Lung (tissue), 12 donors: ENCODE results near the gene RNF8. TPM values are rescaled to one million over a fixed set of nuclear protein-coding genes. Genes with fewer than 3 reads are reported as not detected.

Source experiments
- ATAC-seq: fragments of 200-7000 bp; cut with Tn5 transposase; one replicate; pipeline ENCODE4 v1.9.1; 2020; ENCODE audit warnings: moderate number of reproducible peaks; ENCODE audit not compliant: insufficient read depth, low FRiP score
- DNase-seq, 3 donors: peaks; one replicate each; pipeline ENCODE4 v3.0.0-alpha.2; 2013 to 2017
- H3K27ac ChIP-seq, 2 donors: one replicate each; pipeline ENCODE4 v1.5.1; 2013; ENCODE audit warnings: mild to moderate bottlenecking in 2 of 2, moderate library complexity in 2 of 2, control low read depth in 1 of 2, inconsistent platforms in 1 of 2, low read depth in 1 of 2, low read length in 1 of 2
- H3K27me3 ChIP-seq, 3 donors: one replicate each; pipeline ENCODE4 v1.5.1; 2013; ENCODE audit warnings: low read length in 2 of 3; ENCODE audit not compliant: control insufficient read depth in 3 of 3, insufficient read depth in 3 of 3
- H3K36me3 ChIP-seq, 4 donors: one replicate each; pipeline ENCODE4 v1.5.1; 2013; ENCODE audit warnings: low read length in 4 of 4, mild to moderate bottlenecking in 1 of 4, moderate library complexity in 1 of 4; ENCODE audit not compliant: control insufficient read depth in 4 of 4, insufficient read depth in 4 of 4
- H3K4me1 ChIP-seq, 5 donors: one replicate each; pipeline ENCODE4 v1.5.1; 2013; ENCODE audit warnings: low read length in 5 of 5, mild to moderate bottlenecking in 2 of 5, moderate library complexity in 1 of 5; ENCODE audit not compliant: control insufficient read depth in 5 of 5, insufficient read depth in 5 of 5
- H3K4me3 ChIP-seq: one replicate; pipeline ENCODE4 v1.5.1; 2013; ENCODE audit warnings: mild to moderate bottlenecking, control low read depth, moderate library complexity
- H3K9ac ChIP-seq, 2 donors: one replicate each; pipeline ENCODE4 v1.5.1; 2013; ENCODE audit warnings: low read length in 2 of 2, control low read depth in 1 of 2; ENCODE audit not compliant: insufficient read depth in 1 of 2
- H3K9me3 ChIP-seq, 4 donors: one replicate each; pipeline ENCODE4 v1.5.1; 2013; ENCODE audit warnings: low read length in 3 of 4, mild to moderate bottlenecking in 1 of 4, moderate library complexity in 1 of 4; ENCODE audit not compliant: control insufficient read depth in 4 of 4, insufficient read depth in 3 of 4
- CTCF ChIP-seq: IDR thresholded peaks from 2 replicates; pipeline ENCODE4 v1.5.1; 2012; ENCODE audit warnings: mild to moderate bottlenecking; ENCODE audit errors: control extremely low read depth, extremely low read depth
- WGBS, 2 donors: extraction: QIAGEN DNeasy Blood & Tissue Kit; methylation state at CpG; one replicate each; pipeline ENCODE4 v1.1.7; 2013; 5-methylcytosine and 5-hydroxymethylcytosine counted together
- polyA plus RNA-seq, 2 donors: library from polyadenylated mRNA; stranded (reverse); fragments of 200-250 nt; gene quantifications; one replicate each; pipeline ENCODE4 v1.2.1, GENCODE V29; 2013
- total RNA-seq, 2 donors: library from RNA; depleted of rRNA in 1 of 2; stranded (reverse); fragments of >200 nt in 1 of 2; gene quantifications; one replicate each; pipeline ENCODE4 v1.2.1, GENCODE V29; 2014 to 2021
- donor health status: control.
- donor health status: control.
- donor health status: Bipolar disorder and iron deficiency.
- donor health status: healthy.
- donor health status: DM: yes; HTN: yes; CAD: no.

The RNF8 gene
- total and polyA plus RNA-seq, 4 donors = 10.5 to 28.1 (median 12.7) TPM

- peak overlapping the region; percentile 84 for H3K4me3 ChIP-seq
- H3K27me3 ChIP-seq = no peaks in the 10 kb centered on the region
- DNase-seq (no peak), ATAC-seq (no peak)
- H3K9ac ChIP-seq = peak overlapping the region; percentile 31 to 90
- H3K36me3 ChIP-seq = peaks cover 10 to 16% (median 10%) of the 10 kb centered on the region in 4 donors
- peaks cover 3 to 15% (median 5%) of the 10 kb centered on the region in 5 donors for H3K4me1 ChIP-seq
- WGBS, 2 donors = 11 to 15% methylated on average over 7 of the region's 7 CpGs
- no peak for TF ChIP-seq CTCF
- peak overlapping the region; percentile 96 to 98 for H3K27ac ChIP-seq
- no peaks in the 10 kb centered on the region for H3K9me3 ChIP-seq
Observed at GRCh38 chr6:37432590-37432915, 78.8 kb downstream of the RNF8 start.

- H3K27me3 ChIP-seq = no peaks in the 10 kb centered on the region
- no peaks in the 10 kb centered on the region for H3K9me3 ChIP-seq
- peaks cover 10 to 20% (median 13%) of the 10 kb centered on the region in 4 donors for H3K36me3 ChIP-seq
- H3K9ac ChIP-seq = peak within 1 kb of the TSS; percentile 90 to 93
- DNase-seq = peak; percentile 92 to 96 (median 95)
- H3K4me1 ChIP-seq = peaks cover 3 to 15% (median 5%) of the 10 kb centered on the region in 5 donors
- peak within 1 kb of the TSS; percentile 96 to 98 for H3K27ac ChIP-seq
- H3K4me3 ChIP-seq = peak within 1 kb of the TSS; percentile 84
- ATAC-seq = peak; percentile 98
- WGBS, 2 donors = 0 to 1% methylated on average over 55 to 61 of the region's 61 CpGs
- TF ChIP-seq CTCF = no peak
Observed at GRCh38 chr6:37432916-37433656, 79.3 kb downstream of the RNF8 start, which contains the start of gene CMTR1. Gene CMTR1, plus strand, starts transcription at chr6:37433221. Its CDS starts 2,409 bp downstream, at chr6:37435630.

- peak in 1 of 3 donors; percentile 21 for DNase-seq
- no peak for TF ChIP-seq CTCF
- Histone ChIP-seq H3K4me1 (peaks cover 3 to 15% (median 5%) of the 10 kb centered on the region in 5 donors), H3K9ac (peak overlapping the region; percentile 81 to 93), H3K27ac (peak overlapping the region; percentile 96 to 98), H3K9me3 (no peaks in the 10 kb centered on the region), H3K36me3 (peaks cover 13 to 24% (median 18%) of the 10 kb centered on the region in 4 donors), H3K4me3 (peak overlapping the region; percentile 84), H3K27me3 (no peaks in the 10 kb centered on the region)
- 9 to 15% methylated on average over 13 of the region's 13 CpGs for WGBS, 2 donors
- no peak for ATAC-seq
Observed at GRCh38 chr6:37433657-37434271, 80.0 kb downstream of the RNF8 start.
